Anterior cingulate cortex (tissue), 58 donors: ENCODE results near the gene ZC3H18.

Experiments
- DNase-seq, 58 donors: peaks; one replicate each; lab custom pipeline; 2025; lab: John Stamatoyannopoulos, UW

ZC3H18 gene

DNA sequence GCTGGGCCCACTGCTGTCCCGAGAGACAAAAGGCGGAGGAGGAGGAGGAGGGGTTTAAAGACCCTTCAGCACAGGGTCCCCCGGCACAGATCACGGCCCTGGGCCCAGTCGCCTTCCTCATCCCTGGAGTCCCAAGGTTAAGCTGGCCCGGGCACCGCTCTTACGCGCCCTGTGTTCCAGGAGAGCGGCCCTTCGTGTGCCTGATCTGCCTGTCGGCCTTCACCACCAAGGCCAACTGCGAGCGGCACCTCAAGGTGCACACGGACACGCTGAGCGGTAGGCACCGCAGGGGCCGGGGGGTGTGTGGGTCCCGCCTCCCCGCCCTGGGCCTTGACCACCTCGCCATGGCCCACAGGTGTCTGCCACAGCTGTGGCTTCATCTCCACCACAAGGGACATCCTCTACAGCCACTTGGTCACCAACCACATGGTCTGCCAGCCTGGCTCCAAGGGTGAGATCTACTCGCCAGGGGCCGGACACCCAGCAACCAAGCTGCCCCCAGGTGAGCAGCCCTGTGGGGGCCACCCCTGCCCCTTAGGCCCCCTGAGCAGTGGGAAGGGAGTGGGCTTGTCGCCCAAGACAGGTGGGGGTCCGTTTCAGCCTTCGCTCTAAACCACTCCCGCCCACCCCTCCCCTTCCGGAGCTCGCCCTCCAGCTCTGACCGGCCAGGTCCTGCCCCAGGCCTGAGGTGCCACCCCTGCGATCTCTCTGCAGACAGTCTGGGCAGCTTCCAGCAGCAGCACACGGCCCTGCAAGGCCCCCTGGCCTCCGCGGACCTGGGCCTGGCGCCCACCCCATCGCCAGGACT, 37.6 kb upstream of the ZC3H18 start:
- DNase-seq: no peak

DNA sequence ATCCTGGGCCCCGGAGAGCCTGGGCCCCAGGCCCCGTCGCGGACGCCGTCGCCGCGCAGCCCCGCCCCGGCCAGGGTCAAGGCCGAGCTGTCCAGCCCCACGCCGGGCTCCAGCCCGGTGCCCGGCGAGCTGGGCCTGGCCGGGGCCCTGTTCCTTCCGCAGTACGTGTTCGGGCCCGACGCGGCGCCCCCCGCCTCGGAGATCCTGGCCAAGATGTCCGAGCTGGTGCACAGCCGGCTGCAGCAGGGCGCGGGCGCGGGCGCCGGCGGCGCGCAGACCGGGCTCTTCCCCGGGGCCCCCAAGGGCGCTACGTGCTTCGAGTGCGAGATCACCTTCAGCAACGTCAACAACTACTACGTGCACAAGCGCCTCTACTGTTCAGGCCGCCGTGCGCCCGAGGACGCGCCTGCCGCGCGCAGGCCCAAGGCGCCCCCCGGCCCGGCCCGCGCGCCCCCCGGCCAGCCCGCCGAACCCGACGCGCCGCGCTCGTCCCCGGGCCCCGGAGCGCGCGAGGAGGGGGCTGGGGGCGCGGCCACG, 36.8 kb upstream of the ZC3H18 start:
- peak in 48 of 58 donors; percentile 18 to 81 (median 56) for DNase-seq

DNA sequence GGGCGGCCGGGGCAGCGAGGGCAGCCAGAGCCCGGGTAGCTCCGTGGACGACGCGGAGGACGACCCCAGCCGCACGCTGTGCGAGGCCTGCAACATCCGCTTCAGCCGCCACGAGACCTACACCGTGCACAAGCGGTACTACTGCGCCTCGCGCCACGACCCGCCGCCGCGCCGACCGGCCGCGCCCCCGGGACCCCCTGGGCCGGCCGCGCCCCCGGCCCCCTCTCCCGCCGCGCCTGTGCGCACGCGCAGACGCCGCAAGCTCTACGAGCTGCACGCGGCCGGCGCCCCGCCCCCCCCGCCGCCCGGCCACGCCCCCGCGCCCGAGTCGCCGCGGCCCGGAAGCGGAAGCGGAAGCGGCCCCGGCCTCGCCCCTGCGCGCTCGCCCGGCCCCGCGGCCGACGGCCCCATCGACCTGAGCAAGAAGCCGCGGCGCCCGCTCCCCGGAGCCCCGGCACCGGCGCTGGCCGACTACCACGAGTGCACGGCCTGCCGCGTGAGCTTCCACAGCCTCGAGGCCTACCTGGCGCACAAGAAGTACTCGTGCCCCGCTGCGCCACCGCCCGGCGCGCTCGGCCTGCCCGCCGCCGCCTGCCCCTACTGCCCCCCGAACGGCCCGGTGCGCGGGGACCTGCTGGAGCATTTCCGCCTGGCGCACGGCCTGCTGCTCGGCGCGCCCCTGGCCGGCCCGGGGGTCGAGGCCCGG, 36.1 kb upstream of the ZC3H18 start:
- DNase-seq: peak in 52 of 58 donors; percentile 23 to 80 (median 66)

DNA sequence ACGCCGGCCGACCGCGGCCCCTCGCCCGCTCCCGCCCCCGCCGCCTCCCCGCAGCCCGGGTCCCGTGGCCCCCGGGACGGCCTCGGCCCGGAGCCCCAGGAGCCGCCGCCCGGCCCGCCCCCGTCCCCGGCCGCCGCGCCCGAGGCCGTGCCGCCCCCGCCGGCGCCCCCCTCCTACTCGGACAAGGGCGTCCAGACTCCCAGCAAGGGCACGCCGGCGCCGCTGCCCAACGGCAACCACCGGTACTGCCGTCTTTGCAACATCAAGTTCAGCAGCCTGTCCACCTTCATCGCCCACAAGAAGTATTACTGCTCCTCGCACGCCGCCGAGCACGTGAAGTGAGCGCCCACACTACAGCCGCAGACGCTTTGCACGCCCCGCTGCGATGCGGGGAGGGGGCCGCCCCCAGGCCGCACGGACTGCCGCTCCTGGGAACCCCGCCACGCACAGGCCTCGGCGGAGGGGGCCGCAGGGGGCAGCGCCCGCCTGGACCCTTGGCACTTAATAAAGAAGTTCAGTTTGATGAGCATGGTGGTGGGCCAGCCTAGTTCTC, 35.5 kb upstream of the ZC3H18 start:
- peak in 5 of 58 donors; percentile 15 to 40 (median 37) for DNase-seq

DNA sequence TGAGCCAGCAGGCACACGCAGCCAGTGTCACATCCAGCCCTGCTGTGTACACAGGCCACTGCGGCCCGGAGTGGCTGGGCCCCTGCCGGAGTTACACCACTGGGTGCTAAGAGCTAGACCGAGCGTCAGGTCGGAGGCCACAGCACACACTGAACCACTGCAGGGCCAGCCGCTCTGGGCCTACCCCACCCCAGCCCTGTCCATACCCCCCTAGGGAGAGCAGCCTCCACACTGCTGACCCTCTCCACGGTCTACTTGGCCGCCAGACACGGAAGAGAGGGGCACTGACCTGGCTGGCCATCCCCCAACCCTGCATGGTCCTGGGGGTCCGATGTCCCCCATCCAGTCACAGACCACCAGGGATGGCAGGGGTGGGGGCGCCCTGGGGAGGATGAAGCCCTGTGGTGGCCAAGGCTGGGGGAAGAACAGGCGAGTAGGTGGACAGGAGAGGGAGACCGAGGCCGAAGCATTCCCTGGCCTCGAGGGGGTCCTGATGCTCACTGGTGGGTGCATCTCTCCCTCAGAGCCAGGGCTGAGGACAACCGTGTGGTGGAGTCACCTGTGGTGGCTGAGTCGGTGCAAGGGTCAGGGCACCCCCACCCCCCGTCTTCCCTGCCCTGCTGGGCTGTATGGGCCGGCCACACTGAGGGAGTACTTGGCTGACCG, 34.9 kb upstream of the ZC3H18 start:
- no peak for DNase-seq

DNA sequence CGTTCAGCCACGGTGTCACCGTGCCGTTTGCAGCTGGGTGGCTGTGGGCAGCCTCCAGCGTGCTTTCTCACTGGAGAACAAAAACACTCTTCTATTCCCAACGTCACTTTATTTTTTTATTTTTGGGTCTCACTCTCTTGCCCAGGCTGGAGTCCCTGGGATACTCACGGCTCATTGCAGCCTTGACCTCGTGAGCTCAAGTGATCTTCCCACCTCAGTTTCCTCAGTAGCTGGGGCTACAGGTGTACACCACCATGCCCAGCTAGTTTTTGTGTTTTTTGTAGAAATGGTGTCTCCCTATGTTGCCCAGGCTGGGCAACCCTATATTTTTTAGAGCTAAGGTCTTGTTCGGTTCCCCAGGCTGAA, 34.4 kb upstream of the ZC3H18 start:
- no peak for DNase-seq

DNA sequence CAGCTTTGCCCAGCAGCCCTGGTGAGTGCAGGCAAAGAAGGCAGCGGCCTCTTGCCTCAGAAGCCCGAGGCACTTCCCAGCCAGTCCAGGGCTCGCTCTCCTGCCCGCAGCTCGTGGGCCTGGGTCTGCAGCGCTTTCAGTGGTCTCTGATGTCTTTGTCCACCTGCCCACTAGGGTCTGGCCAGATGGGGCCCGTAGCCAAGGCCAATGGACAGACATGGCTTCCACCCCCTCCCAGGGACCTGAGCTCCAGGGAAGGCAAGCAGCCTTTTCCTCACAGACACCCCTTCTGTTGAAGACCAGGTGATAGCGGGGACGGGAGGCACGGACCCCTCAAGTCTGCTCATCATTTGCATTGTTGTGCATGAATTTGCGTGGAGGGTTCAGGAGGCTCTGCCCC, 33.7 kb upstream of the ZC3H18 start:
- DNase-seq: no peak

DNA sequence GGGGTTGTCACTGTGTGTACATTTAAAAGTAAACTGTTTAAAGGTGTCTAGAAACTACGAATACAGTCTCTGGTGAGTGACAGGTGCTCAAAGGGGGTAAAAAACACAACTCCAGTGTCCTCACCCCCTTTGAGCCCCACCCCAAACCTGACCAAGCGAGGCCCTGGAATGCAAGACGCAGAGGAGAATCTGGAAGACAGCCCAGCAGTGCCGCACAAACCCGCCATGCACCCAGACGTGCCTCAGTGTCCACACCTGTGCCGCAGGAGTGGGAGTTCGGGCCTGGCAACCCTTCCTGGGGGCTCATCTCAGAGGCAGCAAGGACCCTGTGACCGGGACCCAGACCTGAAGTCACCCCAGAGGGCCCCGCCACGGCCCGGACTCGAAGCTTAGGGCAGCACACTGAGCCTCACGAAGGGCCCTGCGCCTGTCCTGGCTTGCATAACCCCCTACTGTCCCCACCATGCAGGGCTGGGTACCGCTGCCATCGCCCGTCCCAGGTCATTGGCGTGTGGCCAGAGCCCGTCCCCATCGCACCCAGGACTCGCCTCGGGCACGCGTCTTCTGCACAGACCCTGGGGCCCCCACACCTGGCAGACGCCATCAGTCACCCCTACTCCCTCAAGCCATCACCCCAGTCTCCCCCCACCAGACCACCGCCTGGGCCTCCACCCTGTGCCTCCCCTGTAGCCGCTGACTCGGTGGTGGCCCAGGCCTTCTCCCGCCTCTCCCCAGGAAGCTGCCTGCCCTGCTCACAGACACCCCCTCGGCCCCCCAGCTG, 33.0 kb upstream of the ZC3H18 start:
- DNase-seq: no peak

DNA sequence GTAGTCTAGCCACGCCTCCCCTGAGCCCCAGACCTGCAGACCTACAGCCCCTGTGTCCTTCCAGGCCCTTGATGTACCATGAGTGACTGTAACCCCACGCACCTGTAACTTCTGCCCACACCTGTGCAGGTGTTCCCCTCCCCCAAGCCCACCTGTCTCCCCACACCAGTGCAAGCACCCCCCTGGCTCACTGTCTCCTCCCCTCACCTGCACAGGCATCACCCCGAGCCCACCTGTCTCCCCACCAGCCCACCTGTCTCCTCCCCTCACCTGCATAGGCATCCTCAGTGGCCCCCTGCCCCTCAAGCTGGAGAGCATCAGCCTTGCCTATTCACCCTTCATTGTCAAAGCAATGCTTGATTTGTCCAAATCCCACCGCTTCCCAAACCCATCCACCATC, 32.3 kb upstream of the ZC3H18 start:
- DNase-seq: no peak

DNA sequence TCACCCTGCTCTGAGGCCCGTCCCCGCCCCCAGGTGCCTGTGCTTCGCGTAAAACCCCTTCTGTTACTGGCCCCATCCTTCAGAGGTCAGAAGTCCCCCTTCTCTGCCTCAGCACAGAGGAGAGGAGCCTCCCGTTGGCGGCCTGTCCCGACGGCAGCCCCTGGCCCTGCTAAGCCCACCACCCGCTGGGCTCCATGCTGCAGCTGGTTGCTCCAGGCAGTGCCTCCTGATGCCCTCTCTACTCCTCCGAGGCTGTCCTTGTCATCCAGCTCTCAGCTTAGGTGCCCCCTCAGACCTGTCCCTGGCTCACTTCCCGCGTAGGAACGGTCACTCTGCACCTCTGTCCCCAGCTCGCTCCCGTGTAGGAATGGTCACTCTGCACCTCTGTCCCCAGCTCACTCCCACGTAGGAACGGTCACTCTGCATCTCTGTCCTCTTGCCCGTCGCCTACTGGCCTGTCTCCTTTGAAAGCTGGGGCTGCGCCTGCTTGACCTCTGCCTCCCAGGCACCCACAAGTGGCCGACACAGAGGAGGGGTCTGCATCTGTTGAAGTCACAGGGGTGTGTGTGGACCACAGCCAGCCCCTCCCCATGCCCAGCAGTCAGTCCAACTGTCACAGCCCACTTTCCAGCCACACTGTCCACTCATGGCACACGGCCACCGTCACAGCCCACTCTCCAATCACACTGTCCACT, 31.7 kb upstream of the ZC3H18 start:
- no peak for DNase-seq

DNA sequence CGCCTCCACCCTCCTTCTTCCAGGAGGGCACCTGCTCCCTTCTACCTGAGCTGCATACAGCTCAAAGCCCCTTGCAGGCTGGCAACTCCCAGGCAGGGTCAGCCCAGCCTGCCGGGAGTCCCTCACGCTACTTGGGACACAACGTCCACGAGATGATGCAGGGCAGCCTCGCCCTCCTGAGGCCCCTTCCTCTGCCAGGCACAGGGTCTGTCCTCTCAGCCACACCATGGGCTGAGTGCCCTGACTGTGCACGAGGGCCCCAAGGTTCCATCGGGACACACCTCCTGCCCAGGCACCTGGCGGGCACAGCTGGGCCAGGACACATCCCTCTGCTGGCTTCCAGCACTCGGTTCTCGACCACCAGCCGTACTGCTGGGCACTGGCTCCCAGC, 30.9 kb upstream of the ZC3H18 start:
- DNase-seq: no peak

DNA sequence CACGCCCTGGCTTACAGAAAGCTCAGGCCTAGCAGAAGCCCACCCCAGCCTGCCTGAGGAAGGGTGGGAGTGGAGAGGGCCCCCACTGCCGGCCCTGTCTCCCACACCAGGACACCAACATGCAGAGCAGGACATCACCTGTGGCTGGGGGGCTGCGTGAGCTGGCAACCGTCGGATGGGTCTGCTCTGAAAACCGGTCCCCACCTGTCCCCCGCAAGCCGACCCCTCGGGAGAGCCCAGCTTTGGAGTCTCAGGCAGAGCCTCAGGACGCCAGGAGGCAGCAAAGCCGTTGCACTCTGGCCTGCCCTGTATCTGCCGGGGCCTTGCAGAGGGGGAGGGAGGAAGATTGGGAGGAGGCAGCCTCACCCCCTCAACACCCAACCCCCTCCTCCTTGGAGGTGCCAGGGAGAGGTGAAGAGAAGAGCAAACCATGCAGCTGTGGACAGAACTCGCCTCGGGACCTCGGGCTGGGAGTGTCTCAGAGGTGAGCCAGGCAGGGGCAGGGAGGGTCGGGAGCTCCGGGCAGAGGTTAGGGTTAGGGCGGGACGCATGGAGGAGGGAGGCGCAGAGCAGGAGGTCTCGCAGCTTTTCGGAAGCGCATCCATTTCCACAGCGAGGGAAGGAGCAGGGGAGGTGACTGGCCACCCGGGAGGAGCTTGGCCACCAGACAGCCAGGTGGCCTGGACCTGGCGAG, 30.4 kb upstream of the ZC3H18 start:
- no peak for DNase-seq

DNA sequence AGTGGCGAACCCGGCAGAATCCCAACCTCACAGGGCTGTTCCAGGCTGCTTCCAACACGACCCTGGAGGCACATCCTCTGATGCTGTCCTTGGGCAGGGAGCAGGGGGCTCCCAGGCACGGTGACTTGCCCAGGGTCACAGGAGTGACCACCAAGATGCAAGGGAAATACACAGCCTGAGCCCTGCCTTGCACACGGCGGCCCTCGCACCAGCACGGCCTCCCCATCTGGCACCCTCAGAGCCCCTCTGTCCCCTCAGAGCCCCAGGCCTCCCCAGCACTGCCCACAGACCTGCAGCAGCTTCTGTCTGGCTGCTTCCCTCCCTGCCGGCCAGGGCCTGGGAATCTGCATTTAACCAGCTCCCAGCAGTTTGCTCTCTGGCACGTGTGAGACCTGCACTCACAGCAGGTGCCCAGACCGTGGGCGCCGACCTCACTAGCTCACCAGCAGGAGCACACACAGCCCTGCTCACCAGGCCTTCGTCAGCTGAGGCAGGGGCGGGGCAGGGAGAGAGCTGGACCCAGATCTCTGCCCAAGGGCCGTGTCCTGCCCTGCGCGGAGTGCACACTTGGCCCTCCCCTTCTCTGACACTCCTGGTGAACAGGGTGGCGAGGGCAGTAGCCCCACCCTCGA, 29.7 kb upstream of the ZC3H18 start:
- DNase-seq: no peak

DNA sequence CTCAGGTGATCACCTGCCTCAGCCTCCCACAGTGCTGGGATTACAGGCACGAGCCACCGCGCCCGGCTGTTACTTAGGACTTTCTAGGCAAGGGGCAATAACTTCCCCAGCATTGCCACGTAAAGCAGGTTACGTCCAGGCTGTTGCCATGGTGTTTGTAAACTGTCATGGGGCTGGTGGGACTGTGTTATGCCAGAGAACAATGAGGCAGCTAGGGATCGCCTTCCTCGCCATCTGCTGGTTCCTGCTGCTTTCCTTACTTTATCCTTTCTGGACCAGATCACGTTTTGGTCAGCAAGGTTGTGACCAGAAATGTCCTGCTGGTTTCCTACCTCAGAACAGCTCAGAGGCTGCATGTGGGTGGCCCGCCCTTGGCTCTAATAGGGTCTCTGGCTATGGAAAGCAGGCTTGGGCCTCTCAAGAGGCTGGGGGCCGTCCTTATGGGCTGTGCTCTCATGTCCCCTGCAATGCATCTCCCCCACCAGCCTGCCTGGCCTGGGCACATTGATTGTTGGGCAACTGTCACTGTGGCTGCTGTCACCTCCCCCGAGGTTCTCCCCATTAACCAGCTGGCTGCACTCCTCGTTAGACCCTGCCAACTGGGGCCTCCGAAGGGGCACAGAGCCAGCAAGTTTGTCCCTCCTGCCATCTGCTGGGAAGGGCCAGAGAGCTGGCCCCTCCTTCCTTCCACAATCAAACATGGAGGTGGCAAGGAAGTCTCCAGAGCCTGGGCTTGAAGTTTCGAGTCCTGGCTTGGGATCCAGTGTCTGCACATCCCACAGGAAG, 28.2 kb upstream of the ZC3H18 start:
- DNase-seq: no peak

DNA sequence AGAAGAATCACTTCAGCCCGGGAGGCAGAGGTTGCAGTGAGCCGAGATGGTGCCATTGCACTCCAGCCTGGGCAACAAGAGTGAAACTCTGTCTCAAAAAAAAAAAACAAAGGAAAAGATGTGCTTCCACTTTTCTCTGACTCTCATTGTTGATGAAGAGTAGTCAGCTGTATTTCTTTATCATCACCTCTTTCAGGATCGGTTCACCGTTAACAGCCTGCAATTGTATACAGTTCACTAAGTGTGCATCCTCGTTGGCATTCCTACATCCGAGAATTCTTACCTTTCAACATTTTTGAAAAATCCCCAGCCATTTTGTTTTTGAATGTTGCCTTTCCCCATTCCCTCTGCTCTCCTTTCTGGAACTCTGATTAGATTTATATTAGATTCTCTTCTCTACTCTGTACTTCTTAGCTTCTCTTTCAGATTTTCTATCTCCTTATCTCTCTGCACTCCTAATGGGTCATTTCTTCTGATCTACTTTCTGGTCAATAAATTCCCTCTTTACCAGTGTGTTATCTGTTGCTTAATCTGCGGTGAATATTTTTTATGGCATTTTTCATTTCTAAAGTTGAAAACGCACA, 26.9 kb upstream of the ZC3H18 start:
- DNase-seq: no peak

DNA sequence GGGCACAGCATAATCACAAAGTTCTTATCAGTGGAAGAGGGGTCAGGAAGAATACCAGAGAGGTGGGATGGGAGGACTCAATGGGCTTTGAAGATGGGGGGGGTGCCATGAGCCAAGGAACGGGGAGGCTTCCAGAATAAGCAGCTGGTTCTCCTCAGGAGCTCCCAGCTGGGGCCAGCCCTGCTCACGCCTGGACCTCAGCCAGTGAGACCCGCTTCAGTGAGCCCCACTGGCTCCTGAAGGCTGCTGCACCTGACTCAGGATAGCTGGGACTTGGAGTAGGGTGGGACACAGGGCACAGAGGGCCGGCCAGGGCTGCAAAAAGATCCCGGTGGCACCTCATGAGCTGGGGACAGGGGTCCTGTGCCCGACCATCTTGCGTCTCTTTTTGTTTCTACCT, 24.4 kb upstream of the ZC3H18 start:
- no peak for DNase-seq

DNA sequence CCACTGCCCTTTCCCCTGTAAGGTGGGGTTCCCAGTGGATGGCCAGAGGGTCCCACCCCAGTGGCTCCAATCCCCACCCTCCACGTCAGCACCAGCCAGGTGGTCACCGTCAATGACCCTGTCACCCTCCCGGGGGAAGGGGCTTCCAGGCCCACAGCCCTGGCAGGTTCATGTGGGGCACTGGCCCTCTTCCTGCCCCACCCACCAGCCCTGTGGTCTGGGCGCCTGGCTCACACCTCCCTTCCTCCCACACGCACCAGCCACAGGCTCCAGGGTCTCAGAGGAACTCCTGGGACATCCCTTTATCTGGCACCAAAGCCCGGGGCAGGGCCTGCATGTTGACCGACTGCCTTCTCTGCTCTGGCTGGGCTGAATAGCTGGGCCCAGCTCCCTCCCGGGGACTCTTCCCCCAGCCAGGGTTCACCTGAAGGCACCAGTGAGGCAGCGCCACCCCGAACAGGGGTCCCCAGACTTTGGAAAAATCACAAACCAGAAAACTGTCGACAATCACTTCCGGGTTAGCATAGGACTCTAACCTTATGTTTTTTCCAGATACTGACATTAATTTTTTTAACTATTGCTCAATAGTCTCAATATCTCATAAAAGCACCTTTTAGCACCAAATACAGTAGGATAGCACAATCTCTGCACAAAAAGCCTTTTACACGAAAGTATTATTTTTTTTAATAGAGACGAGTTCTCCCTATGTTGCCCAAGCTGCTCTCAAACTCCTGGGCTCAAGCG, 21.9 kb upstream of the ZC3H18 start:
- DNase-seq: no peak
